Trophoblast cell (in vitro differentiated cells and primary cell): Measurements from ENCODE around the gene KSR1.

Source experiments
- DNase-seq, 2 donors: peaks; one replicate each; pipeline ENCODE4 v3.0.0-alpha.2; 2016
- H2AFZ ChIP-seq: 2 replicates; pipeline ENCODE4 v1.6.1; 2013; ENCODE audit warnings: low read length, moderate library complexity, mild to moderate bottlenecking; ENCODE audit not compliant: insufficient read depth, poor library complexity
- H2AK5ac ChIP-seq: 2 replicates; pipeline ENCODE4 v1.6.1; 2013; ENCODE audit warnings: mild to moderate bottlenecking, low read length
- H2BK120ac ChIP-seq: 2 replicates; pipeline ENCODE4 v1.6.1; 2013; ENCODE audit warnings: low read length, mild to moderate bottlenecking, moderate library complexity; ENCODE audit not compliant: insufficient read depth, poor library complexity
- H2BK12ac ChIP-seq: 2 replicates; pipeline ENCODE4 v1.6.1; 2013; ENCODE audit warnings: mild to moderate bottlenecking, low read length, moderate library complexity
- H2BK5ac ChIP-seq: 2 replicates; pipeline ENCODE4 v1.6.1; 2013; ENCODE audit warnings: low read length, low read depth, moderate library complexity, mild to moderate bottlenecking; ENCODE audit not compliant: poor library complexity
- H3K14ac ChIP-seq: 2 replicates; pipeline ENCODE4 v1.6.1; 2013; ENCODE audit warnings: mild to moderate bottlenecking, low read length
- H3K18ac ChIP-seq: 2 replicates; pipeline ENCODE4 v1.6.1; 2013; ENCODE audit warnings: mild to moderate bottlenecking, low read length
- H3K23ac ChIP-seq: 2 replicates; pipeline ENCODE4 v1.6.1; 2013; ENCODE audit warnings: low read length
- H3K27ac ChIP-seq: 2 replicates; pipeline ENCODE4 v1.5.1; 2013; ENCODE audit warnings: low read depth, mild to moderate bottlenecking, inconsistent platforms, low read length, moderate library complexity
- H3K27me3 ChIP-seq: 2 replicates; pipeline ENCODE4 v1.6.1; 2013; ENCODE audit warnings: inconsistent platforms, mild to moderate bottlenecking, low read length, moderate library complexity; ENCODE audit not compliant: insufficient read depth
- H3K36me3 ChIP-seq, 2 experiments: 1 replicate in 1 of 2; 2 replicates in 1 of 2; pipeline ENCODE4 v1.6.1; 2013; ENCODE audit warnings: low read length in 2 of 2, mild to moderate bottlenecking in 2 of 2, moderate library complexity in 1 of 2; ENCODE audit not compliant: insufficient read depth in 2 of 2, control insufficient read depth in 1 of 2
- H3K4ac ChIP-seq: 2 replicates; pipeline ENCODE4 v1.6.1; 2013; ENCODE audit warnings: low read depth, mild to moderate bottlenecking, low read length, moderate library complexity
- H3K4me1 ChIP-seq, 2 experiments: 1 replicate in 1 of 2; 2 replicates in 1 of 2; pipeline ENCODE4 v1.6.1; 2013; ENCODE audit warnings: low read length in 2 of 2, mild to moderate bottlenecking in 2 of 2, moderate library complexity in 1 of 2; ENCODE audit not compliant: insufficient read depth in 2 of 2, control insufficient read depth in 1 of 2
- H3K4me2 ChIP-seq: 2 replicates; pipeline ENCODE4 v1.6.1; 2013; ENCODE audit warnings: inconsistent platforms, mild to moderate bottlenecking, low read length, moderate library complexity
- H3K4me3 ChIP-seq: 2 replicates; pipeline ENCODE4 v1.5.1; 2013; ENCODE audit warnings: mild to moderate bottlenecking, low read depth, low read length, inconsistent platforms
- H3K79me1 ChIP-seq: one replicate; pipeline ENCODE4 v1.6.1; 2013; ENCODE audit warnings: low read length
- H3K79me2 ChIP-seq: 2 replicates; pipeline ENCODE4 v1.6.1; 2013; ENCODE audit warnings: low read length, mild to moderate bottlenecking; ENCODE audit not compliant: control insufficient read depth, insufficient read depth, poor library complexity
- H3K9ac ChIP-seq: 2 replicates; pipeline ENCODE4 v1.6.1; 2013; ENCODE audit warnings: mild to moderate bottlenecking, low read length
- H3K9me3 ChIP-seq: 2 replicates; pipeline ENCODE4 v1.6.1; 2013; ENCODE audit warnings: low read depth, mild to moderate bottlenecking, control low read depth, inconsistent platforms, low read length; ENCODE audit not compliant: insufficient read depth
- H4K12ac ChIP-seq: 2 replicates; pipeline ENCODE4 v1.6.1; 2013; ENCODE audit warnings: low read depth, mild to moderate bottlenecking, low read length, moderate library complexity
- H4K8ac ChIP-seq: 2 replicates; pipeline ENCODE4 v1.6.1; 2013; ENCODE audit warnings: low read depth, mild to moderate bottlenecking, low read length, moderate library complexity
- H4K91ac ChIP-seq: one replicate; pipeline ENCODE4 v1.6.1; 2013; ENCODE audit warnings: low read depth, mild to moderate bottlenecking, low read length, moderate library complexity
- WGBS: extraction: QIAGEN DNeasy Blood & Tissue Kit; methylation state at CpG from one replicate; pipeline ENCODE4 v1.1.7; 2013; ENCODE audit warnings: missing lambda C conversion rate; ENCODE audit not compliant: insufficient read length, insufficient coverage; ENCODE audit errors: extremely low coverage; 5-methylcytosine and 5-hydroxymethylcytosine counted together

Gene KSR1

DNA sequence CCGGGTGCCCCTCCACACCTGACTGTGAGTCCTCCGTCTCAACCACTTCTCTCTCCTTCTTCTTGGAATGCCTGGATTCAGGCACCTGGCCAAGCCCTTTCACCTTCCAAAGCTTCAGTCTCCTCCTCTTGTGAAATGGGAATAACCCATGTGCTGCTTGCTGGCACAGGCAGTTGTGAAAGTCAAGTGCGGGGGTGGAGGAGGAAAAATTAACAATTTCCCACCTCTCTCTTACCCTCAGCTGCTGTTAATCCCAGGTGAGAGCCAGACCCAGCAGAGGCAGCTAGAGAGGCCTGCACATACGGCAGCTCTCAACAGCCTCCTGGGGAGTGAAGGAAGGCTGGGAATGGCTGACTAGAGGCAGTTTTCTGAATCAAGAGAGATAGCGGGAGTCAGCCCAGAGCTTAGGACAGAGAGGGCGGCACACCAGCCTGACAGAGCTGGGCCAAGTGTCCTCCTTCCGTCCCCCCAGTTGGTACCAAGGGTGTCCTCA lies 96.8 kb downstream of the KSR1 start:
- Histone ChIP-seq H4K8ac (peak overlapping the region; percentile 6), H3K9ac (no peak overlapping the region), H3K4ac (peak overlapping the region; percentile 12), H4K12ac (no peak overlapping the region), H3K4me2 (no peak overlapping the region), H3K27me3 (no peaks in the 10 kb centered on the region), H3K14ac (peak overlapping the region; percentile 36), H2BK12ac (peak overlapping the region; percentile 51), H3K18ac (peak overlapping the region; percentile 67), H3K4me3 (no peak overlapping the region), H3K36me3 (peaks cover 6% of the 10 kb centered on the region in 2 experiments), H2BK120ac (peak overlapping the region; percentile 76), H2AK5ac (peak overlapping the region; percentile 60), H3K27ac (no peak overlapping the region), H3K9me3 (no peaks in the 10 kb centered on the region), H3K79me2 (no peaks in the 10 kb centered on the region), H2AFZ (peak overlapping the region; percentile 23), H3K23ac (no peak overlapping the region), H2BK5ac (no peak overlapping the region), H3K79me1 (peaks cover 12% of the 10 kb centered on the region), H4K91ac (peak overlapping the region; percentile 11), H3K4me1 (peaks cover 20% of the 10 kb centered on the region in 2 experiments)
- DNase-seq: peak; percentile 59 to 63
- no CpG with 5 or more reads among the region's 7 CpGs for WGBS

GRCh38 chr17:27554152-27554551 lies 97.9 kb downstream of the KSR1 start:
- Histone ChIP-seq H3K18ac (peak overlapping the region; percentile 11), H3K9ac (no peak overlapping the region), H3K79me1 (peaks cover 12% of the 10 kb centered on the region), H4K12ac (no peak overlapping the region), H4K8ac (no peak overlapping the region), H2BK120ac (no peak overlapping the region), H3K27ac (no peak overlapping the region), H3K27me3 (no peaks in the 10 kb centered on the region), H3K79me2 (no peaks in the 10 kb centered on the region), H3K14ac (no peak overlapping the region), H3K23ac (no peak overlapping the region), H3K4me1 (peaks cover 20% of the 10 kb centered on the region in 2 experiments), H3K36me3 (peaks cover 6% of the 10 kb centered on the region in 2 experiments), H3K9me3 (no peaks in the 10 kb centered on the region), H2BK5ac (no peak overlapping the region), H3K4me3 (no peak overlapping the region), H2AK5ac (no peak overlapping the region), H2BK12ac (no peak overlapping the region), H3K4me2 (no peak overlapping the region), H4K91ac (no peak overlapping the region), H2AFZ (no peak overlapping the region), H3K4ac (no peak overlapping the region)
- no peak for DNase-seq
- WGBS: no CpG with 5 or more reads among the region's 11 CpGs

DNA sequence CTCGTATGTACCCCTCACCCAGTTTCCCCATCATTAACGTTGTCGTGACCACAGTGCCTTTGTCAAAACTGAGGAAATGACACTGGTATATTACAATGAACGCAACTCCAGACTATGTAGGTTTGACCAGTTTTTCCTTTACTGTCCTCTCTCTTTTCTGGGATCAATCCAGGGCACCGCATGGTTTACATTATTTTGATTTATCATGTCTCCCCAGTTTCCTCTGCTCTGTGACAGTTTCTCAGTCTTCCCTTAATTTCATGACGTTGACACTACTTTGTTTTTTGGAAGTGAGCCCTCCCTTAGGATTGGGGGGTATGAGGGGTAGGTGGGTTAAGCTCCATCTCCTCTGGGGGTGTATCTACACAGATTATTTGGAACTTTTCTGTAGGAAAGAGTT lies 98.7 kb downstream of the KSR1 start:
- no peak overlapping the region for H3K18ac ChIP-seq

GRCh38 chr17:27555339-27555738 lies 99.1 kb downstream of the KSR1 start:
- H2BK120ac ChIP-seq: no peak overlapping the region
- no peak overlapping the region for H3K4ac ChIP-seq
- no peaks in the 10 kb centered on the region for H3K79me2 ChIP-seq
- no peak overlapping the region for H2BK12ac ChIP-seq
- H3K4me1 ChIP-seq: peaks cover 20% of the 10 kb centered on the region in 2 experiments
- no peak overlapping the region for H4K91ac ChIP-seq
- no peak overlapping the region for H2AFZ ChIP-seq
- H2BK5ac ChIP-seq: no peak overlapping the region
- H3K4me2 ChIP-seq: no peak overlapping the region
- H3K9ac ChIP-seq: no peak overlapping the region
- H4K8ac ChIP-seq: no peak overlapping the region
- no peak overlapping the region for H3K14ac ChIP-seq
- H3K18ac ChIP-seq: no peak overlapping the region
- peaks cover 12% of the 10 kb centered on the region for H3K79me1 ChIP-seq
- H3K9me3 ChIP-seq: no peaks in the 10 kb centered on the region
- H3K4me3 ChIP-seq: no peak overlapping the region
- H2AK5ac ChIP-seq: no peak overlapping the region
- H3K23ac ChIP-seq: no peak overlapping the region
- H4K12ac ChIP-seq: no peak overlapping the region
- DNase-seq: no peak
- no peak overlapping the region for H3K27ac ChIP-seq
- H3K36me3 ChIP-seq: peaks cover 6% of the 10 kb centered on the region in 2 experiments
- no CpG with 5 or more reads among the region's 5 CpGs for WGBS
- no peaks in the 10 kb centered on the region for H3K27me3 ChIP-seq

More for the DNA sequence above, 98.7 kb downstream of the KSR1 start:
- no peak overlapping the region for H3K23ac ChIP-seq
- no peak overlapping the region for H2BK120ac ChIP-seq
- no peak overlapping the region for H3K27ac ChIP-seq
- H3K79me1 ChIP-seq: peaks cover 12% of the 10 kb centered on the region
- H4K12ac ChIP-seq: no peak overlapping the region
- H2AFZ ChIP-seq: no peak overlapping the region
- H3K4me2 ChIP-seq: no peak overlapping the region
- no peaks in the 10 kb centered on the region for H3K9me3 ChIP-seq
- no peak overlapping the region for H3K14ac ChIP-seq
- no peak for DNase-seq
- H2AK5ac ChIP-seq: no peak overlapping the region
- peaks cover 6% of the 10 kb centered on the region in 2 experiments for H3K36me3 ChIP-seq
- H3K79me2 ChIP-seq: no peaks in the 10 kb centered on the region
- H4K91ac ChIP-seq: no peak overlapping the region
- no peak overlapping the region for H3K4me3 ChIP-seq
- H2BK12ac ChIP-seq: no peak overlapping the region
- no peaks in the 10 kb centered on the region for H3K27me3 ChIP-seq
- H2BK5ac ChIP-seq: no peak overlapping the region
- H3K4me1 ChIP-seq: peaks cover 20% of the 10 kb centered on the region in 2 experiments
- WGBS: no CpG with 5 or more reads among the region's 6 CpGs
- H3K4ac ChIP-seq: no peak overlapping the region
- H3K9ac ChIP-seq: no peak overlapping the region
- no peak overlapping the region for H4K8ac ChIP-seq
